HG03558 (cell line): Measurements from ENCODE around the gene SCN4A.

ENCODE experiments used
- ATAC-seq: cut with Tn5 transposase; IDR thresholded peaks from one replicate; pipeline ENCODE4 v1.9.1; 2021; ENCODE audit warnings: moderate number of reproducible peaks; ENCODE audit not compliant: unreplicated experiment; ENCODE audit errors: extremely low read depth

SCN4A gene

GRCh38 chr17:64002658-64003525, 30.2 kb upstream of the SCN4A start:
- ATAC-seq, result no peak

GRCh38 chr17:64001763-64002529, 29.2 kb upstream of the SCN4A start:
- no peak for ATAC-seq

GRCh38 chr17:64001091-64001579, 28.4 kb upstream of the SCN4A start:
- ATAC-seq, result no peak

GRCh38 chr17:63999680-64000531, 27.2 kb upstream of the SCN4A start:
- ATAC-seq, result no peak

- no peak for ATAC-seq
Measured at GRCh38 chr17:63998721-63999679, 26.3 kb upstream of the SCN4A start.

GRCh38 chr17:63998050-63998720, 25.5 kb upstream of the SCN4A start, which contains the start of gene PRR29:
Gene PRR29 (plus strand): TSS chr17:63998351. CDS start chr17:63998365, 14 bp downstream.
- ATAC-seq, result no peak

- no peak for ATAC-seq
Measured at GRCh38 chr17:63997341-63998048, 24.8 kb upstream of the SCN4A start.

- ATAC-seq, result no peak
Measured at GRCh38 chr17:63996430-63997182, 23.9 kb upstream of the SCN4A start.

- no peak for ATAC-seq
Measured at GRCh38 chr17:63995626-63996025, 22.9 kb upstream of the SCN4A start.

- ATAC-seq, result no peak
Measured at GRCh38 chr17:63993368-63993985, 20.8 kb upstream of the SCN4A start.

GRCh38 chr17:63991611-63992010, 18.9 kb upstream of the SCN4A start:
- no peak for ATAC-seq

GRCh38 chr17:63989622-63990345, 17.1 kb upstream of the SCN4A start:
- ATAC-seq, result no peak

GRCh38 chr17:63988741-63989621, 16.3 kb upstream of the SCN4A start:
- no peak for ATAC-seq

GRCh38 chr17:63988127-63988478, 15.4 kb upstream of the SCN4A start:
- ATAC-seq, result no peak
